ENCODE data around the gene MROH7. TPM values are rescaled to one million over a fixed set of nuclear protein-coding genes. Genes with fewer than 3 reads are reported as not detected.

Gene MROH7
- polyA plus RNA-seq, 1 donor from 2014 or later: not detected

GRCh38 chr1:54758678-54759348 is 117.2 kb downstream of the MROH7 start:
- H3K36me3 ChIP-seq (ENCODE audit: insufficient read depth, low read length): no peaks in the 10 kb centered on the region
- no peaks in the 10 kb centered on the region for H3K9me2 ChIP-seq (ENCODE audit: insufficient read depth, low read length)
- H3F3A ChIP-seq (ENCODE audit: insufficient read depth, low read length, poor library complexity, severe bottlenecking): no peaks in the 10 kb centered on the region
- H3K79me2 ChIP-seq (replicated peaks; ENCODE audit: insufficient read depth, low read length): peaks cover 9% of the 10 kb centered on the region
- TF ChIP-seq SMC3 (conservative IDR thresholded peaks at IDR 0.05; ENCODE audit: poor library complexity) (no peak), POLR2AphosphoS5 (IDR thresholded peaks at IDR 0.05) (no peak), EP300 (conservative IDR thresholded peaks at IDR 0.05; ENCODE audit: poor library complexity, severe bottlenecking) (no peak), TAF1 (IDR thresholded peaks at IDR 0.05; ENCODE audit: low read depth) (no peak), CTCF (IDR thresholded peaks at IDR 0.05; ENCODE audit: poor library complexity, severe bottlenecking) (no peak), REST (IDR thresholded peaks at IDR 0.05; ENCODE audit: borderline replicate concordance) (no peak), MXI1 (conservative IDR thresholded peaks at IDR 0.05; ENCODE audit: poor library complexity, severe bottlenecking) (no peak), EZH2 (IDR thresholded peaks at IDR 0.05; ENCODE audit: borderline replicate concordance, insufficient read depth, low read length, poor library complexity, severe bottlenecking) (no peak), RAD21 (conservative IDR thresholded peaks at IDR 0.05) (no peak)
- no peaks in the 10 kb centered on the region for H3K27me3 ChIP-seq (ENCODE audit: insufficient read depth, low read depth, low read length)
- H3K4me3 ChIP-seq (ENCODE audit: low read length): no peak overlapping the region
- no peaks in the 10 kb centered on the region for H3K9me3 ChIP-seq (ENCODE audit: low read length)
- no peak overlapping the region for H3K9ac ChIP-seq (ENCODE audit: low read length)
- H3K27ac ChIP-seq (ENCODE audit: low read length): no peak overlapping the region
- H3K4me2 ChIP-seq (ENCODE audit: low read length): no peak overlapping the region
- H2AFZ ChIP-seq (ENCODE audit: low read depth, low read length): no peak overlapping the region
- no peaks in the 10 kb centered on the region for H4K20me1 ChIP-seq (ENCODE audit: insufficient read depth)

Other genes starting within 250 kb of the MROH7 start
- gene SSBP3, start 235.4 kb upstream of the MROH7 start, polyA plus RNA-seq: 77.4 and 97.8 TPM in 2 replicates
- not detected in 2 replicates for gene ACOT11, start 93.6 kb upstream of the MROH7 start, polyA plus RNA-seq
- gene FAM151A, start 18.3 kb upstream of the MROH7 start, polyA plus RNA-seq: not detected in 2 replicates
- 22.5 and 27.2 TPM in 2 replicates for gene TTC4, start 74.1 kb downstream of the MROH7 start, polyA plus RNA-seq
- 1.9 and 2.5 TPM in 2 replicates for gene PARS2, start 122.7 kb downstream of the MROH7 start, polyA plus RNA-seq
- gene TTC22, start 159.5 kb downstream of the MROH7 start, polyA plus RNA-seq: not detected in 2 replicates
- 91.3 and 103 TPM in 2 replicates for gene DHCR24, start 245.4 kb downstream of the MROH7 start, polyA plus RNA-seq

Data from neural cell (in vitro differentiated cells).